WERI-Rb-1 (cell line): ENCODE results near the gene ICAM3.

ENCODE experiments used
- DNase-seq: peaks from one replicate; pipeline ENCODE4 v3.0.0-alpha.2; 2020
- H3K27ac ChIP-seq: fragments of 250-450 bp; sonication (Bioruptor Pico); 2 replicates; pipeline ENCODE4 v1.5.1; 2020; ENCODE audit warnings: mild to moderate bottlenecking, moderate library complexity
- H3K27me3 ChIP-seq: fragments of 250-450 bp; sonication (Bioruptor Pico); 2 replicates; pipeline ENCODE4 v1.5.1; 2021; ENCODE audit warnings: mild to moderate bottlenecking, low read depth, moderate library complexity; ENCODE audit not compliant: insufficient read depth, severe bottlenecking
- H3K36me3 ChIP-seq: fragments of 250-450 bp; sonication (Bioruptor Pico); 2 replicates; pipeline ENCODE4 v1.5.1; 2020; ENCODE audit warnings: mild to moderate bottlenecking, moderate library complexity
- H3K4me3 ChIP-seq: 2 replicates; pipeline ENCODE4 v1.5.1; 2011; ENCODE audit warnings: low read depth, mild to moderate bottlenecking, control low read depth, low read length
- H3K9me3 ChIP-seq: fragments of 250-450 bp; sonication (Bioruptor Pico); 2 replicates; pipeline ENCODE4 v1.5.1; 2021; ENCODE audit warnings: mild to moderate bottlenecking, moderate library complexity; ENCODE audit not compliant: severe bottlenecking
- TF ChIP-seq, protein P1 (sequence below): IDR thresholded peaks from 2 replicates; pipeline ENCODE4 v1.5.1; 2011; ENCODE audit warnings: low read depth, mild to moderate bottlenecking, control low read depth, inconsistent platforms, low read length

ICAM3 gene

GRCh38 chr19:10286803-10287737 is 52.4 kb downstream of the ICAM3 start, which contains the start of gene ICAM4:
Gene ICAM4, plus strand, starts transcription at chr19:10286955. Its CDS starts 58 bp downstream, at chr19:10287013.
- Histone ChIP-seq H3K9me3 (no peaks in the 10 kb centered on the region), H3K27me3 (peaks cover 9% of the 10 kb centered on the region), H3K27ac (no peak within 1 kb of the TSS), H3K4me3 (no peak within 1 kb of the TSS), H3K36me3 (no peaks in the 10 kb centered on the region)
- no peak for DNase-seq
- TF ChIP-seq, protein P1, sequence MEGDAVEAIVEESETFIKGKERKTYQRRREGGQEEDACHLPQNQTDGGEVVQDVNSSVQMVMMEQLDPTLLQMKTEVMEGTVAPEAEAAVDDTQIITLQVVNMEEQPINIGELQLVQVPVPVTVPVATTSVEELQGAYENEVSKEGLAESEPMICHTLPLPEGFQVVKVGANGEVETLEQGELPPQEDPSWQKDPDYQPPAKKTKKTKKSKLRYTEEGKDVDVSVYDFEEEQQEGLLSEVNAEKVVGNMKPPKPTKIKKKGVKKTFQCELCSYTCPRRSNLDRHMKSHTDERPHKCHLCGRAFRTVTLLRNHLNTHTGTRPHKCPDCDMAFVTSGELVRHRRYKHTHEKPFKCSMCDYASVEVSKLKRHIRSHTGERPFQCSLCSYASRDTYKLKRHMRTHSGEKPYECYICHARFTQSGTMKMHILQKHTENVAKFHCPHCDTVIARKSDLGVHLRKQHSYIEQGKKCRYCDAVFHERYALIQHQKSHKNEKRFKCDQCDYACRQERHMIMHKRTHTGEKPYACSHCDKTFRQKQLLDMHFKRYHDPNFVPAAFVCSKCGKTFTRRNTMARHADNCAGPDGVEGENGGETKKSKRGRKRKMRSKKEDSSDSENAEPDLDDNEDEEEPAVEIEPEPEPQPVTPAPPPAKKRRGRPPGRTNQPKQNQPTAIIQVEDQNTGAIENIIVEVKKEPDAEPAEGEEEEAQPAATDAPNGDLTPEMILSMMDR: no peak

GRCh38 chr19:10285393-10285792 is 54.0 kb downstream of the ICAM3 start:
- Histone ChIP-seq H3K27me3 (peaks cover 1% of the 10 kb centered on the region), H3K4me3 (no peak overlapping the region), H3K36me3 (no peaks in the 10 kb centered on the region), H3K9me3 (no peaks in the 10 kb centered on the region), H3K27ac (no peak overlapping the region)
- no peak for DNase-seq
- TF ChIP-seq, protein P1: no peak

GRCh38 chr19:10284960-10285278 is 54.5 kb downstream of the ICAM3 start:
- Histone ChIP-seq H3K36me3 (no peaks in the 10 kb centered on the region), H3K27ac (no peak overlapping the region), H3K9me3 (no peaks in the 10 kb centered on the region), H3K4me3 (no peak overlapping the region), H3K27me3 (no peaks in the 10 kb centered on the region)
- no peak for DNase-seq
- TF ChIP-seq, protein P1: no peak

DNA sequence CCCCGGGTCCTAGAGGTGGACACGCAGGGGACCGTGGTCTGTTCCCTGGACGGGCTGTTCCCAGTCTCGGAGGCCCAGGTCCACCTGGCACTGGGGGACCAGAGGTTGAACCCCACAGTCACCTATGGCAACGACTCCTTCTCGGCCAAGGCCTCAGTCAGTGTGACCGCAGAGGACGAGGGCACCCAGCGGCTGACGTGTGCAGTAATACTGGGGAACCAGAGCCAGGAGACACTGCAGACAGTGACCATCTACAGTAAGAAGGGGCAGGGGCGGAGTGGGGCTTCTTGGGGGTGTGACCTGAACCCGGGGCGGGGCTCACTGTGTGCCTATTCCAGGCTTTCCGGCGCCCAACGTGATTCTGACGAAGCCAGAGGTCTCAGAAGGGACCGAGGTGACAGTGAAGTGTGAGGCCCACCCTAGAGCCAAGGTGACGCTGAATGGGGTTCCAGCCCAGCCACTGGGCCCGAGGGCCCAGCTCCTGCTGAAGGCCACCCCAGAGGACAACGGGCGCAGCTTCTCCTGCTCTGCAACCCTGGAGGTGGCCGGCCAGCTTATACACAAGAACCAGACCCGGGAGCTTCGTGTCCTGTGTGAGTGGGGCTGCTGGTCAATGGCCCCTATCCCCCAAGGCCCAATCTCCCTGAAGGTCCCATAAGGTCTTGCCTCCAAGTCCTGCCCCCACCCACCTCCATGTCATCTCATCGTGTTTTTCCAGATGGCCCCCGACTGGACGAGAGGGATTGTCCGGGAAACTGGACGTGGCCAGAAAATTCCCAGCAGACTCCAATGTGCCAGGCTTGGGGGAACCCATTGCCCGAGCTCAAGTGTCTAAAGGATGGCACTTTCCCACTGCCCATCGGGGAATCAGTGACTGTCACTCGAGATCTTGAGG is 55.1 kb downstream of the ICAM3 start:
- no peak overlapping the region for H3K27ac ChIP-seq
- TF ChIP-seq, protein P1: no peak
- no peaks in the 10 kb centered on the region for H3K9me3 ChIP-seq
- H3K36me3 ChIP-seq: no peaks in the 10 kb centered on the region
- H3K27me3 ChIP-seq: no peaks in the 10 kb centered on the region
- no peak overlapping the region for H3K4me3 ChIP-seq
- DNase-seq: no peak
